ENCODE results near the gene RAB11FIP4.

RAB11FIP4 gene

GRCh38 chr17:31479524-31479923, 88.0 kb downstream of the RAB11FIP4 start:
- TF ChIP-seq, protein P1, sequence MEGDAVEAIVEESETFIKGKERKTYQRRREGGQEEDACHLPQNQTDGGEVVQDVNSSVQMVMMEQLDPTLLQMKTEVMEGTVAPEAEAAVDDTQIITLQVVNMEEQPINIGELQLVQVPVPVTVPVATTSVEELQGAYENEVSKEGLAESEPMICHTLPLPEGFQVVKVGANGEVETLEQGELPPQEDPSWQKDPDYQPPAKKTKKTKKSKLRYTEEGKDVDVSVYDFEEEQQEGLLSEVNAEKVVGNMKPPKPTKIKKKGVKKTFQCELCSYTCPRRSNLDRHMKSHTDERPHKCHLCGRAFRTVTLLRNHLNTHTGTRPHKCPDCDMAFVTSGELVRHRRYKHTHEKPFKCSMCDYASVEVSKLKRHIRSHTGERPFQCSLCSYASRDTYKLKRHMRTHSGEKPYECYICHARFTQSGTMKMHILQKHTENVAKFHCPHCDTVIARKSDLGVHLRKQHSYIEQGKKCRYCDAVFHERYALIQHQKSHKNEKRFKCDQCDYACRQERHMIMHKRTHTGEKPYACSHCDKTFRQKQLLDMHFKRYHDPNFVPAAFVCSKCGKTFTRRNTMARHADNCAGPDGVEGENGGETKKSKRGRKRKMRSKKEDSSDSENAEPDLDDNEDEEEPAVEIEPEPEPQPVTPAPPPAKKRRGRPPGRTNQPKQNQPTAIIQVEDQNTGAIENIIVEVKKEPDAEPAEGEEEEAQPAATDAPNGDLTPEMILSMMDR (conservative IDR thresholded peaks at IDR 0.05; ENCODE audit: low read length): no peak
- TF ChIP-seq EZH2phosphoT487 (IDR thresholded peaks at IDR 0.05; ENCODE audit: borderline replicate concordance): no peak
- Histone ChIP-seq H3K79me2 (ENCODE audit: insufficient read depth, low read length) (no peaks in the 10 kb centered on the region), H3K4me1 (ENCODE audit: insufficient read depth, low read length, poor library complexity, severe bottlenecking) (no peaks in the 10 kb centered on the region), H3K4me3 (ENCODE audit: low read length, poor library complexity, severe bottlenecking) (no peak overlapping the region), H3K27me3 (ENCODE audit: insufficient read depth, low read length, poor library complexity, severe bottlenecking) (no peaks in the 10 kb centered on the region), H3K9ac (ENCODE audit: low read depth, low read length, poor library complexity, severe bottlenecking) (no peak overlapping the region), H3K36me3 (ENCODE audit: insufficient read depth, low read length) (no peaks in the 10 kb centered on the region), H3K9me3 (ENCODE audit: insufficient read depth, low read depth, low read length) (no peaks in the 10 kb centered on the region), H2AFZ (ENCODE audit: low read length) (no peak overlapping the region), H4K20me1 (ENCODE audit: insufficient read depth, low read length, poor library complexity, severe bottlenecking) (no peaks in the 10 kb centered on the region), H3K9me2 (replicated peaks; ENCODE audit: low read depth, low read length) (no peaks in the 10 kb centered on the region), H3K4me2 (ENCODE audit: low read depth, low read length, poor library complexity, severe bottlenecking) (no peak overlapping the region), H3F3A (ENCODE audit: low read depth) (no peaks in the 10 kb centered on the region)

- Histone ChIP-seq H2AFZ (ENCODE audit: low read length) (no peak overlapping the region), H3K4me2 (ENCODE audit: low read depth, low read length, poor library complexity, severe bottlenecking) (no peak overlapping the region), H3K9me3 (ENCODE audit: insufficient read depth, low read depth, low read length) (no peaks in the 10 kb centered on the region), H3K4me1 (ENCODE audit: insufficient read depth, low read length, poor library complexity, severe bottlenecking) (no peaks in the 10 kb centered on the region), H3F3A (ENCODE audit: low read depth) (no peaks in the 10 kb centered on the region), H4K20me1 (ENCODE audit: insufficient read depth, low read length, poor library complexity, severe bottlenecking) (no peaks in the 10 kb centered on the region), H3K36me3 (ENCODE audit: insufficient read depth, low read length) (no peaks in the 10 kb centered on the region), H3K27me3 (ENCODE audit: insufficient read depth, low read length, poor library complexity, severe bottlenecking) (no peaks in the 10 kb centered on the region), H3K4me3 (ENCODE audit: low read length, poor library complexity, severe bottlenecking) (no peak overlapping the region), H3K79me2 (ENCODE audit: insufficient read depth, low read length) (no peaks in the 10 kb centered on the region), H3K9ac (ENCODE audit: low read depth, low read length, poor library complexity, severe bottlenecking) (no peak overlapping the region), H3K9me2 (replicated peaks; ENCODE audit: low read depth, low read length) (no peaks in the 10 kb centered on the region)
- TF ChIP-seq, protein P1 (conservative IDR thresholded peaks at IDR 0.05; ENCODE audit: low read length): no peak
- no peak for TF ChIP-seq EZH2phosphoT487 (IDR thresholded peaks at IDR 0.05; ENCODE audit: borderline replicate concordance)
Measured at GRCh38 chr17:31480067-31480466, 88.6 kb downstream of the RAB11FIP4 start.

GRCh38 chr17:31480904-31481782, 89.7 kb downstream of the RAB11FIP4 start:
- Histone ChIP-seq H2AFZ (ENCODE audit: low read length) (no peak overlapping the region), H3K4me1 (ENCODE audit: insufficient read depth, low read length, poor library complexity, severe bottlenecking) (no peaks in the 10 kb centered on the region), H3K4me2 (ENCODE audit: low read depth, low read length, poor library complexity, severe bottlenecking) (no peak overlapping the region), H3K9me2 (replicated peaks; ENCODE audit: low read depth, low read length) (no peaks in the 10 kb centered on the region), H3K4me3 (ENCODE audit: low read length, poor library complexity, severe bottlenecking) (no peak overlapping the region), H4K20me1 (ENCODE audit: insufficient read depth, low read length, poor library complexity, severe bottlenecking) (no peaks in the 10 kb centered on the region), H3K9me3 (ENCODE audit: insufficient read depth, low read depth, low read length) (no peaks in the 10 kb centered on the region), H3F3A (ENCODE audit: low read depth) (no peaks in the 10 kb centered on the region), H3K9ac (ENCODE audit: low read depth, low read length, poor library complexity, severe bottlenecking) (no peak overlapping the region), H3K36me3 (ENCODE audit: insufficient read depth, low read length) (no peaks in the 10 kb centered on the region), H3K79me2 (ENCODE audit: insufficient read depth, low read length) (no peaks in the 10 kb centered on the region), H3K27me3 (ENCODE audit: insufficient read depth, low read length, poor library complexity, severe bottlenecking) (no peaks in the 10 kb centered on the region)
- no peak for TF ChIP-seq EZH2phosphoT487 (IDR thresholded peaks at IDR 0.05; ENCODE audit: borderline replicate concordance)
- TF ChIP-seq, protein P1 (conservative IDR thresholded peaks at IDR 0.05; ENCODE audit: low read length): no peak
